22Rv1 (cell line): ENCODE measurements around the gene SFSWAP.

Experiments
- CTCF ChIP-seq: fragments of 450-650 bp; IDR thresholded peaks from 2 replicates; pipeline ENCODE4 v1.5.1; 2017; ENCODE audit warnings: mild to moderate bottlenecking
- ZFX ChIP-seq: fragments of 450-650 bp; IDR thresholded peaks from 2 replicates; pipeline ENCODE4 v1.6.1; 2017; ENCODE audit warnings: antibody characterized with exemption, borderline replicate concordance

GRCh38 chr12:131787143-131787660 lies 76.3 kb downstream of the SFSWAP start:
- TF ChIP-seq CTCF (no peak), ZFX (no peak)
